GM21515 (cell line): ENCODE measurements around the gene BTN1A1.

Experiments used
- ATAC-seq: cut with Tn5 transposase; IDR thresholded peaks from one replicate; pipeline ENCODE4 v1.9.1; 2021; ENCODE audit not compliant: unreplicated experiment

Gene BTN1A1

GRCh38 chr6:26475823-26476729, 24.0 kb upstream of the BTN1A1 start:
- ATAC-seq: no peak

DNA sequence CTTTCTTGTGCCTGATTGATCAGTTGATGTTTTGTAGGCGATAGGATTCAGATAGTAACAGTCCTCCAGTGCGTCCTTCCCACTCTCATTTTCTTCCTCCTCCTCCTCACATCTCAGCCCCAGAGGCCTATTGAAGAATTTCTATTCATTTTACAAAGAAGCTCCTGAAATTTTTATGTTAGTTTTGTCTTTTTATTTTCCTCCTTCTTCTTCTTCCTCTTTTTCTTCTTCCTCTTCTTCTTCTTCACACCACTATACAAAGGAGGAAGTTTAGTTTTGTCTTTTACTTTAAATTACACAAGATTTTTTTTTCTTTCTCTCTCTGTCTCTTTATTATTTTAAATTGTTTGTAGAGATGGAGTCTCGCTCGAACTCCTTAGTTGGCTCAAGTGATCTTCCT, 23.2 kb upstream of the BTN1A1 start:
- no peak for ATAC-seq

DNA sequence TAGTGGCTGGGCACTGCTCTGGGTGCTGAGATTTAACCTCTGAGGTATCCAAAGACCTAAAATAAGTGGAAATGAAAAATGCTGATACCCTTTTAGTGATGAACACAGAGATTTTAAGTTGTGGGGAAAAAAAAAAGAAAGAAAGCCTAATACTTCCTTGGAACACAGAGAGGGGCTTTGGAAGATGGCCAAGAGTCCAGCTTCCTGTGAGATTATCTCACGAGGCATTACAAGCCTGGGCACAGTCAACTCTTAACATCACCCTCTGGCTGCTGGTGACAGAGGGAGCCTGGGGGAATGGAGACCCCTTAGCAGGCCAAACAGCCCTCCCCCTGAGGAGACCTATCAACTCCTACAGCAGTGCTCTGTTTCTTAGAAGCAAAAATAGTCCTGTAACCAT, 22.7 kb upstream of the BTN1A1 start:
- ATAC-seq: no peak

DNA sequence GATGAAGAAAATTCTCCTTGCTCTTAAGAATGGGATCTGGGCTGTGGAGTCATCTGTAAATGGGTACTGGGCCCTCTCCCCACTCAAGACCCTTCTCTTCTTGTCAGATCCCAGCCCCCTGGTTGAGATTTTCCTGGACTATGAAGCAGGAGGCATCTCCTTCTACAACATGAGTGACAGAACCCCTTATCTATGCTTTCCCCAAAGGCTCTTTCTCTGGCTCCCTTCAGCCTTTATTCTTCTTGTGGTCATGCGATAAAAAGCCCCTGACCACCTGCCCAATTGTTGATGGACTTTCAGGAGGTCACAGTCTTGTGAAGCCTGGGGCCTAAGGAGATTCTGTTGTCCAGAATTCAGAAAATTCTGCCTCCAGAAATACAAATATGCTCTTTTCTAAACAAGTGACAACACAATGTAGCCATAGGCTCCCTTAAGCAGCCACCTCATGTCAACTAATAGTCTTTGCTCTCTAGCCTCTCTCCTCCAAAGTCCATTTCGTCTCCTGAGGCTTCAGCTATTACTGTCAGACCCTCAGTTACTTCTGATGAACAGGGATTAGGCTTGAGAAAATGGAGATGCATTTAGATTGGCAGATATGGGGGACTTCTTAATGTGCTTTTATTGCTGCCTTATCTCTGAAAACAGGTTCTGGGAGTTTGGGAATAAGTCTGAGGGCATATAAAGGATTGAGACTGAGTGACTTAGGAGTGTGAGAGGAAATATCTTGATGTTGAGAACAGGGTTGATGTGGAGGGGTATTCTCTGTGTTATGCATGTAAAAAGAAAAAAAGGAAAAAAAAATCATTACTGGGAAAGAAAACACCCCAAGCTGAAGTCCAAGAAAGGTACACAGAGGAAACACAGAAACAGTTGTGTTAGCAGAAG, 21.8 kb upstream of the BTN1A1 start:
- no peak for ATAC-seq

DNA sequence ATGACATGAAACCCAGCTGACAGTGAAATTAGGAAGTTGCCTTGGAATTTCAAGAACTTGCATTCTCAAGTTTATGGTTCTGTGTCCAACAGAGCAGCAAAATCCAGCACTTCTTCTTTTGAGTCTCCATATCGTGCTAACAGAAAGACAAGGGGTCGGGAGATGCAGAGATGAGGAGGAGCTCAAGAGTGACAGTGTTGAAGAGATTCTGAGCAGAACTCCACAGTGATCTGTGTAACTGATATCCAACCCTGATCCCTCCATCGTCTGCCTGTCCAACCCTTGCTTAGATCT, 21.2 kb upstream of the BTN1A1 start:
- ATAC-seq: no peak

DNA sequence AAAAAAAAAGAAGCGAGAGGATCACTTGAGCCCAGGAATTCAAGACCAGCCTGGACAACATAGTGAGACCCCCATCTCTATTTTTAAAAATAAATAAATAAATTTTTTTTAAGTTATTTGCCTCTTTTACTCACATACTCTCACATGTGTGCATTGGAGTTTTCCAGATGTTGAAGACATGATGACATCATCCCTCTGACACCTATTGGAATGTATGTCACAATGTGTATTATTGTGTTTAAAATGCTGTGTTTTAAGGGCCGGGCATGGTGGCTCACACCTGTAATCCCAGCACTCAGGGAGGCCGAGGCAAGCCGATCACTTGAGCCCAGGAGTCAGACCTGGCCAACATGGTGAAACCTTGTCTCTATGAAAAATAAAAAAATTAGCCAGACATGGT, 17.8 kb upstream of the BTN1A1 start:
- no peak for ATAC-seq

GRCh38 chr6:26483727-26484126, 16.4 kb upstream of the BTN1A1 start:
- no peak for ATAC-seq

DNA sequence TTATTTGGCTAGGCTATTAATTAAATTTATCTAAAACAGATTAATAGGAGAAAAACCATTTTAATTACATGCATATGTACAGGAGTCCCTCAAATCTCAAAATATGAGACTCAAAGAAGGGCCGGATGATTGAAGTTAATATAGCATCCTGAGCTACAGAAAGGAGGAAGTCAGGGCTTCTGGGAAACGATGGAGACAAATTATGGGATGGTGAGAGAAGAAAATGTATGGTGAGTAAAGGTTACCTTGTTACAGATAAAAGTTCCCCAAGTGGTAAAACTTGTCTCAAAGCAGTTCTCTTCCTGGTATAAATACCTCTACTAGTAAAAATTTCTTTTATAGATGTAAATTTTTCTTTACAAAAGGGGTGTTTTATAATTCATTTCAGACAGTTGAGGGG, 15.9 kb upstream of the BTN1A1 start:
- ATAC-seq: no peak

DNA sequence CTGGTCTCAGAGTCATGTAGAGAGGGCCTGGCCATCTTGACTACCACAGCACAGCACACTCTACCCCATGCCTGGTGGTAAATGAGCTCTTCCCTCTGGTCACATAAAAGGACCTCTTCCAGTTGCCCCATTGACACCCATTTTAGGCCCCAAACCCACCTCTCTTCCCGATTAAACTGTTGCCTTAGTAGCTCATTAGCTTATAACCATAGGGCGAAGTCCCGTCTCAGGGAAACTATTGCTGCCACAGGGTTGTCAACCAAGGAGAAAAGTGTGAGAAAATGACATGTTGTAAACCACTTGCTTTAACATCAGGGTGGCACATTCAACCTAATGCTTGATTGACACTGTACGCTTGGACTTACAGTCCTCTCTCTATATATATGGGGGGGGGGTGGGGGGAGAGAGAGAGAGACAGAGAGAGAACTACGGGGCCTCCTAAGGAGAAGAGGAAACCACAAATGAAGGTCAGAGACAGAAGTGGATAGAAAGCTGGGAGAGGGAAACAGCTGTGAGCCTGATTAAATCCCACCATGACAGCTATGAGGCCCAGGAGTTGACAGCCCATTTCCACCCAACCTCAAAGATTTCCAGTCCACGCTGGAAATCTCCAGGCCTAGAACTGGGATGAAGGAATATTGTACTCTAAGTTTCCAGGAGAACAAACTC, 14.9 kb upstream of the BTN1A1 start:
- ATAC-seq: no peak

- ATAC-seq: no peak
Measured at GRCh38 chr6:26486358-26486757, 13.7 kb upstream of the BTN1A1 start.

DNA sequence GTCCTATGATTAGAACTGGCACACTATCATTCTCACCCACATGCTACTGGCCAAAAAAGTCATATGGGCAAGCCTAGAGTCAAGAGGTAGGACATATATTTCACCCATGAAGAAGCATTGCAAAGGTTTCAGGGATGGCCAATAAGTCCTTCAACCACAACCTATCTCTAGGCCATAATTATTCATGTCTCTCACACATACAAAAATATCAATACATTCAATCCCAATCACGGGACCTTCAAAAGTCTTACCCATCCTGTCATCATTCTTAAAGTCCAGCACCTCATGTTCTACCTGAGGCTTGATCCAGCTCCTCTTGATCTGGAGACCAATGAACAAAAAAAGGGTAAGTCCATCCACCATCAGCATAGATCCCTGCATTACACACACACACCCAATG, 12.6 kb upstream of the BTN1A1 start:
- ATAC-seq: no peak

DNA sequence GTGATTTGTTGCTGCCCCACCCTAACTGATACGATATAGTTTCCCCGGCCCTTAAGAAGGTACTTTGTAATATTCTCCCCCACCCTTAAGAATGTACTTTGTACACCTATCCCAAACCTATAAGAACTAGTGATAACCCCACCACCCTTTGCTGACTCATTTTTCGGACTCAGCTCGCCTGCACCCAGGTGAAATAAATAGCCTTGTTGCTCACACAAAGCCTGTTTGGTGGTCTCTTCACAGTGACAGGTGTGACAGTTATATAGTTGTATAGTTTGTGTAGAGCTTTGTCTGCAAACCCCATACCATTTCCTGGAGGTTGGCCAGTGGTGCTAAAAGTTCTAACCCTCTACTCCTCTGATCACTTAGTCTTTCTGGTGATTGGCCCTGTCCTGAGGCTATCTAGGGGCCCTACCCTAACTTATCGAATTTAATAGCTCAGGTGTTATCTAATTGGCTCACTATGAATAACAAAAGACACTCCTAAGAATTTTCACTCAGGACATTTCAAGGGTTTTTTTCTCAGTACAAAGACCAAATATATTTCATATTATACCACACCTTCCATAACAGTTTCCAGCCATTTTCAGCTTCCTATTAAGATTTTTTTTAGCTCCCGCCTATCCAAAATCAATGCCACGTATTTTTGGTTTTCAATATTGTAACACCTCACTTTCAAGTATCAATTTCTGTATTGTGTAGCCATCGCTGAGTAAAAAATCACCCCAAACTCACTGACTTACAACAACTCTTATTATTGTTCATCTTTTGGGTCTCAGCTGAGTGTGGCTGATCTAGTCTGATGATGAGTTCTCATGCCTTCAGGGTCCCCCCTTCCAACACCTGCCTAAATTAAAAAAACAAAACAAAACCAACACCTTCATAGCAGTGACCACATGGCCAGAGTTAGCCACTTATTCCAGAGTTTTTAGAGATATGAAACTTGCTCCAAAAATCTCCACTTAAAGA, 9.8 kb upstream of the BTN1A1 start:
- no peak for ATAC-seq

DNA sequence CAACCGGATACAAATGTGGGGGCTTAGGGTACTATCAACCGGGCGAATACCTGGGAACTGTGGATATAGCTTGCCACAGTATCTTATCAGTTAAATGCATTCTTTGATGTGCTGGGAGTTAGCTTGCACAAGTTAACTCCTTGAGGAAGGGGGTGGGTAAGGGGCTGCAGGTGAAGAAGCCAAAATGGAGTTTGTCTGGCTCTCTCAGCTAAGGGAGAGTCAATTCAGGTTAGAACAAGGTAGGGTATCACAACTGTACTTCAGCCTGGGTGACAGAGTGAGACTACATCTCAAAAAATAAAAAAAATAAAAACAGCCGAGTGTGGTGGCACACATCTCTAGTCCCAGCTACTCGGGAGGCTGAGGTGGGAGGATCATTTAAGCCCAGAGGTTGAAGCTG, 8.5 kb upstream of the BTN1A1 start:
- ATAC-seq: no peak

DNA sequence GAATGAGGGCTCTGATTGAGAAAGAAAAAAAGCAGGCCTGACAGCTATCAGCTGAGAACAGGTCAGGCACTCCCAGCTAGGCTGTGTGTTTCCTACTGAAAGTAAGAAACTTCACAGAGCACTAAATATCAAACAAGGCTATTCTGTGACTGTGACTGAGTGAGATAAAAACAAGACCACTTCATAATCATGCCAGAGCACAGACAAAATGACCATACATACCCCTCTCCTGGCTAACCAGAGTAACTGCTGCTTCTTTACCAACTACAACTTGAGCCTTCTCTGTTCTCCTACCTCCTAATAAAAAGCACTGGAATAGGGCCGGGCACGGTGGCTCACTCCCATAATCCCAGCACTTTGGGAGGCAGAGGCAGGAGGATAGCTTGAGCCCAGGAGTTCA, 6.8 kb upstream of the BTN1A1 start:
- no peak for ATAC-seq

- ATAC-seq: no peak
Measured at GRCh38 chr6:26494117-26494516, 6.0 kb upstream of the BTN1A1 start.

- no peak for ATAC-seq
Measured at GRCh38 chr6:26495281-26495680, 4.8 kb upstream of the BTN1A1 start.

GRCh38 chr6:26497610-26498009, 2.5 kb upstream of the BTN1A1 start:
- ATAC-seq: no peak

- ATAC-seq: peak; percentile 18
Measured at GRCh38 chr6:26501482-26501986, 1.4 kb downstream of the BTN1A1 start.

GRCh38 chr6:26502165-26502564, 2.1 kb downstream of the BTN1A1 start:
- ATAC-seq: peak; percentile 62

DNA sequence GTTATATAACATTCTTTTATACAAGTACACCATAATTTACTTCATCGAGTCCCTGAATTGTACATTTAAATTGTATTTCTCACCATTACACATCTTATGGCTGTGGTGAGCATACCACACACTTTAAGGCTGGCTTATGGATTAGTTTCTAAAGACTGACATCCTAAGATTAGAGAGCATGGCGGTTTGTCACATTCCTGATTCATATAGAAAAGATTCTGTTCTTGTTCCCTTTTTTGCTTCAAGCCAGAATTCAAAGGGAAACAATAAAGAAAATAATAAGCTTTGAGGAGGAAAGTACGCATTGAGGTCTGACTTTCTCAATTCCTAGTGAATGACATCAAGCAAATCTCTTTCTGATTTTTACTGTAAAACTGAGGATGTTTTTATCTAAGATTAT, 2.5 kb downstream of the BTN1A1 start:
- ATAC-seq: no peak
